ENCODE measurements around the gene CENPVL2. TPM values are rescaled to one million over a fixed set of nuclear protein-coding genes. Genes with fewer than 3 reads are reported as not detected.

CENPVL2 gene
- not detected in 2 replicates for total RNA-seq (ENCODE audit: low replicate concordance)

DNA sequence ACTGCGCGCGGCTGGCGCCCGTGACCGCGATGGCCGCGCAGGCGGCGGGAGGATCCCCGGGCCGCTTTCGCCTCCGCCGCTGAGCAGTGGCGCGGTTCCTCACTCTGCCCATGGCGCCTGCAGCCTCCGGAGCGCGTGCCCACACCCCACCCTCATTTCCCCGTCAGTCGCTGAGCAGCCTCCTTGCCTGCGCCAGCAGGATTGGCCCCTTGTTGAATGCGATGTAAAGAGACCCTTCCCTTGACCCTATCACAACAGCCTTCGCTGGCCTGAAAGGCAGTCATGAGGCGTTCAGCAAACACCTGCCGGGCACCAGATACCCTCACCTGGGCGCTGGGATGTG is at the start of gene CENPVL2:
CENPVL2 (minus strand) TSS at position 112 of the 343 bp plus-strand sequence; CDS start at position 112, 0 bp downstream.

DNA sequence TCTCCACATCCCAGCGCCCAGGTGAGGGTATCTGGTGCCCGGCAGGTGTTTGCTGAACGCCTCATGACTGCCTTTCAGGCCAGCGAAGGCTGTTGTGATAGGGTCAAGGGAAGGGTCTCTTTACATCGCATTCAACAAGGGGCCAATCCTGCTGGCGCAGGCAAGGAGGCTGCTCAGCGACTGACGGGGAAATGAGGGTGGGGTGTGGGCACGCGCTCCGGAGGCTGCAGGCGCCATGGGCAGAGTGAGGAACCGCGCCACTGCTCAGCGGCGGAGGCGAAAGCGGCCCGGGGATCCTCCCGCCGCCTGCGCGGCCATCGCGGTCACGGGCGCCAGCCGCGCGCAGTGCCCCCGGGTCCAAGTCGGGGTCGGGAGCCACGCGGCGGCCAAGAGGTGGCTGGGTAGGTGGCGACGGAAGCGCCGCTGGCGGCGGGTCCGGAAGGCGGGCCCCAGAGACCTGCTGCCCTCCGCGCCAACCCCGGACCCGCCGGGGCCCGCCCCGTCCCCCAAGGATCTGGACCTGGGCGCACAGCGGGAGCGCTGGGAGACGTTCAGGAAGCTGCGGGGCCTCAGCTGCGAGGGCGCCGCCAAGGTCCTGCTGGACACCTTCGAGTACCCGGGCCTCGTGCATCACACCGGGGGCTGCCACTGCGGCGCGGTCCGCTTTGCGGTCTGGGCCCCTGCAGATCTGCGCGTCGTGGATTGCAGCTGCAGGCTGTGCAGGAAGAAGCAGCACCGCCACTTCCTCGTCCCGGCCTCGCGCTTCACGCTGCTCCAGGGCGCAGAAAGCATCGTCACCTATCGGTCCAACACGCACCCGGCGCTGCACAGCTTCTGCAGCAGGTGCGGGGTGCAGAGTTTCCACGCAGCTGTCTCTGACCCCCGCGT is 27.9 kb upstream of the CENPVL2 start, which contains the start of gene CENPVL1:
CENPVL1 (plus strand) TSS at position 236 of the 888 bp plus-strand sequence; CDS start at position 236, 0 bp downstream.

Other genes with a start within 250 kb of the CENPVL2 start
- gene NUDT11, start 186.2 kb downstream of the CENPVL2 start, total RNA-seq (ENCODE audit: low replicate concordance): 6.3 and 11.0 TPM in 2 replicates
- gene CENPVL3, start 63.9 kb downstream of the CENPVL2 start, total RNA-seq (ENCODE audit: low replicate concordance): not detected in 2 replicates
- not detected in 2 replicates for gene CENPVL1, start 27.7 kb upstream of the CENPVL2 start, total RNA-seq (ENCODE audit: low replicate concordance)
- gene GSPT2, start 60.6 kb upstream of the CENPVL2 start, total RNA-seq (ENCODE audit: low replicate concordance): 1.9 and 4.6 TPM in 2 replicates
- 40.2 and 187 TPM in 2 replicates for gene MAGED1, start 210.8 kb upstream of the CENPVL2 start, total RNA-seq (ENCODE audit: low replicate concordance)

All from smooth muscle cell of the coronary artery (primary cell).